GM12873 (cell line): ENCODE data around the gene TMOD2.

ENCODE experiments used
- TF ChIP-seq, protein P1 (sequence below): IDR thresholded peaks from 2 replicates; pipeline ENCODE4 v1.5.1; 2012; ENCODE audit warnings: low read depth, mild to moderate bottlenecking, moderate library complexity, low read length, control low read depth; ENCODE audit not compliant: insufficient read depth; ENCODE audit errors: missing control alignments

The TMOD2 gene

DNA sequence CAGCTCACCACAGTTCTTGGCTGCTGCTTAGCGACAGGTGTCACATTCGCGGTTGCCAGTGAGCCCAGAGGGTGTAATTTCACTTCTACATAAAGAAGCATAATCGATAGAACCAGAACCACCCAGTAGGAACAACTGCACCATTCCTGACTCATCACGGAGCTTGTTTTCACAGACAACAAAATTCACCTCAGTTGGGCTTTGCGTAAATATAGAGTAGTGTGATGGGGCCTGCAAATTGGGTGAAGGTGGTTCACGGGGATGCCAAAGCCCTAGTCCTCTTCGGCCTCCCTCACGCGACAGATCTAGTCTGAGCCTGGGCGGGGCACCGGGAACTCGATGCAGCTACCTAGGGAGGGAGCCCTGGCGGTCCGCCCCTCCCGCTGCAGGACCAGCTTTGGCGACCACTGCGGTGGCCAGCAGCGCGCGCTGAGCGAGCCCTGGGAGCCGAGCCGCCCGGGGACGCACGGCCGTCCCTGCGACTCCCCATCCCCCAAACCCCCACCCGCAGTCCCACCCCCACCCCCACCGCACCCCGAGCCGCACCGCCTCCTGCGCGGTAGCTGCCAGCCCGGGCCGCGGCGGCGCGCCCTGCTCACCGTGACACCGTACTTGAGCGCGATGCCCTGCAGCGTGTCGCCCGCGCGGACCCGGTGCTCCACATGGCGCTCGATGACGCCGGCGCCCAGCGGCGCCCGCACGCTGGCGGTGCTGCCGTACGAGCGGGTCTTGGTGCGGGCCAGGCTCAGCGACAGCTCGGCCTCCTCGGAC lies 14.5 kb upstream of the TMOD2 start:
- TF ChIP-seq, protein P1, sequence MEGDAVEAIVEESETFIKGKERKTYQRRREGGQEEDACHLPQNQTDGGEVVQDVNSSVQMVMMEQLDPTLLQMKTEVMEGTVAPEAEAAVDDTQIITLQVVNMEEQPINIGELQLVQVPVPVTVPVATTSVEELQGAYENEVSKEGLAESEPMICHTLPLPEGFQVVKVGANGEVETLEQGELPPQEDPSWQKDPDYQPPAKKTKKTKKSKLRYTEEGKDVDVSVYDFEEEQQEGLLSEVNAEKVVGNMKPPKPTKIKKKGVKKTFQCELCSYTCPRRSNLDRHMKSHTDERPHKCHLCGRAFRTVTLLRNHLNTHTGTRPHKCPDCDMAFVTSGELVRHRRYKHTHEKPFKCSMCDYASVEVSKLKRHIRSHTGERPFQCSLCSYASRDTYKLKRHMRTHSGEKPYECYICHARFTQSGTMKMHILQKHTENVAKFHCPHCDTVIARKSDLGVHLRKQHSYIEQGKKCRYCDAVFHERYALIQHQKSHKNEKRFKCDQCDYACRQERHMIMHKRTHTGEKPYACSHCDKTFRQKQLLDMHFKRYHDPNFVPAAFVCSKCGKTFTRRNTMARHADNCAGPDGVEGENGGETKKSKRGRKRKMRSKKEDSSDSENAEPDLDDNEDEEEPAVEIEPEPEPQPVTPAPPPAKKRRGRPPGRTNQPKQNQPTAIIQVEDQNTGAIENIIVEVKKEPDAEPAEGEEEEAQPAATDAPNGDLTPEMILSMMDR, result no peak

DNA sequence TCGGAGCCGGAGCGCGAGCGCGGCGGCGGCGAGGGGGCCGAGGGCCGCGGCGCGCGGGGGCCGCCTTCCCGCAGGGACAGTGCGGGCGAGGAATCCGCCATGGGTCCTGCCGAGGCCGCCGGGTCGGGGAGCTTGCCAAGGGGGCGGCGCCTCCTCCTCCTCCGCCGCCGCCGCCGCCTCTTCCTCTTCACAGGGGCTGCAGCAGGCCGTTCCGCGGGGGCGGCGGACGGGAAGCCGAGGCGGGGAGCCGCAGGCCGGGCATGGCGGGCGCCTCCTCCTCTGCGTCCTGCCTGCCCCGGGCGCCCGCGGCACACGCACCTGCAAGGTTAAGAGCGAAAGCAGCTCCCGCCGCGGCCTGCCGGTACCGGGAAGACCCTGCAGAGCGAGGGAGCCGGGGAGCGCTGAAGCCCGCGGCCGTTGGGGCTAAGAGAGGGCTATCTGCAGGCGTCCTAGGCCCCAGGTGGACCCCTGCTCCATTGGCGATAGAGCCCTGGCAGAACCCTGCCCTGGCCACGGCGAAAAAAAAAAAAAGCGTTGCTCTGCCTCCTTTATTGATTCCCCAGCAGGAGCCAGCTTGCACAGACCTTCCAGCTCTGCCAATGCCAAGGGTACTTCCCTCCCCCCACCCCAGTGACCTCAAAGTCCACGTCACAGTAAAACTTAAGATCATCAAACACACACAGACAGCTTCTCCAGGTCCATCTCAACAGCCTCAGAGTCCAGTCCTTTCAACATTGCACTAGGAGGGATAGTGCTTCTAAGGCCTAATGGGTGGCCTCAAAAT lies 13.7 kb upstream of the TMOD2 start, which contains the start of gene LYSMD2:
TSS of gene LYSMD2 (minus strand) at position 134 of the 784 bp plus-strand sequence. CDS start at position 101, 33 bp downstream.
- TF ChIP-seq, protein P1, result no peak

DNA sequence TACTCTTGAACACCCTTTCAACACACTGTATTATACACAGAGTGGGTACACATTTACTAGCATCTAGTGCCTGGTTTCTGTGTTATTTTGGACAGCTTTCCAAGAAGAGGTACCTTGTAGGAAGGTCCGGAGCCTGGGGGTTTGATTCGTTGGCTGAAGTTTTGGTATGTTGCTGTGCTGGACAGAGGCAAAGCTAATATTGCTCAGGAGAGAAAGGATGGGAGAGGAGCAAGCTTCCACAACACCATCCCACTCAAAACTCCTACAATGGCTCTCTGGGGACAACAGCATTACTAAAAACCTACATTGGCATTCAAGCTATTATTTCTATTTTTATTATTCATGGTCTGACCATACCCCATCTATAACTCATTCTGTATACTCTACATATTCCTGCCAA lies 12.8 kb upstream of the TMOD2 start:
- TF ChIP-seq, protein P1, result no peak

DNA sequence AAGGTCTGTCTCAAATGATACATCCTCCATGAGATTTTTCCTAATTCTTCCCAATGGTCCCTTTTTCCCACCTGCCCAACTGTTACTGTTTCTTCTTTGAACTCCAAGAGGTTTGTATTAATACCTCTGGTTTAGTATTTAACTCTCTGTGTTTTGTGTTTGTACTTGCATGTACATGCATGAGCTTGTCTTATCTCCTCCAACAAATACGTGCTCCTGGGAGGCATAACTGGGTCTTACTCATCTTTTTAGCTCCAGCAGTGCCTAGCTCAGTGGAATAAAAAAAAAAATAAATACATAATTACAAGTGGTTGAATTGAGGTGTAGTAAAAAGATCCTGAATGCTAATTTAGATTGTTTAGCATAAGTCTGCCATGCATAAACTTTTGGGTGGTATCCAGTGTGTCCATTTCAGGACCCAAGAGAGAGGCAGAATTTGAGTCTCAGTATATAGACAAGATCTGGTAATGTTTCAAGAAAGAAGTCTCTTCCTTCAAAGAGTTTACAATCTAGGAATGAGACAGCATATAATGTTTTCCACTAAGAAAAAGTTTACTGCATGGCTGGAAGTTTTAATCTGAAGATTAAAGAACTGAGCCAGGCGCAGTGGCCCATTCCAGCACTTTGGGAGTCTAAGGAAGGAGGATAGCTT lies 12.2 kb upstream of the TMOD2 start:
- TF ChIP-seq, protein P1, result no peak

DNA sequence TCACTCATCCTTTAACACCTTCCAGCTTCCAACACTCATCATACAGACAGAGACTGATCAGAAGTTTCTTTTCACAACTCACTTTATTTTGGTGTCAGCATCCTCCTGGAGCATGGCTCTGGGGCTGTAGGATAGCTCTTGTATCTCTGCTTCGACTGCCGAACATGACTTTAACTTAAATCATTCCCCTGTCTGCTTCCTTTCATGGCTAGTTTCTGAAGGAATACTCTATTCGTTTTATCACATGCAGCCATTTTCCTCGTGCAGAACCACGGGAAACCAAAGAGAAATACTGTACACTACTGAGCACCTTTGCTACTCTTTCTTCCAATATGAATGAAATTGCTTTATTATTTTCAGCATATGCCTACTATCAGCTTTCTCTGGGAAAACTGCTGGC lies 2.1 kb upstream of the TMOD2 start:
- TF ChIP-seq, protein P1, result no peak

DNA sequence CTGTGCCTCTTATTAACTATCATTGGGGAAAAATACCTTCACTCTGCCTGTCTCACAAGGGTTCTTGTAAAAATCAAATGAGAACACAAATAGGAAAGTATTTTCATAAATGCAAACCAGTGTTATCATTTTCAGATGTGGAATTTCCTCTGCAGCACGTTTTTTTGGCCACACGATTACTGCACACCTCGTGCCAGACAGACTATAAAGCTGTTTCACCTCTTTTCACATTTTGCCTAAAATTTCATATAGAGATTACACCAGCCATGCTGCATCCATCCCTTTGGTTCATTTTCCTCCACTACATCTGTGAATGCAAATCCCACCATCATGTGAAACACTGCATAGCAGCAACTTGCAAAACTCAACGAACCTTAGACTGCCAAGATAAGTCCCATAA lies 1.2 kb upstream of the TMOD2 start:
- TF ChIP-seq, protein P1, result no peak
